HFF-Myc (cell line): Measurements from ENCODE around the gene YPEL3.

ENCODE experiments used
- DNase-seq: peaks from one replicate; pipeline ENCODE4 v3.0.0-alpha.2; 2011; ENCODE audit warnings: low read depth; ENCODE audit errors: extremely low read depth
- H3K4me3 ChIP-seq: replicated peaks from 2 replicates; pipeline ENCODE4 v1.5.1; 2011; ENCODE audit warnings: low read depth, mild to moderate bottlenecking, control low read depth, low read length
- CTCF ChIP-seq: IDR thresholded peaks from 2 replicates; pipeline ENCODE4 v1.5.1; 2012; ENCODE audit warnings: mild to moderate bottlenecking, low read depth, low read length, control low read depth; ENCODE audit errors: missing control alignments

YPEL3 gene

GRCh38 chr16:30141750-30142149 lies 45.7 kb upstream of the YPEL3 start:
- no peak overlapping the region for H3K4me3 ChIP-seq
- no peak for DNase-seq
- no peak for TF ChIP-seq CTCF

DNA sequence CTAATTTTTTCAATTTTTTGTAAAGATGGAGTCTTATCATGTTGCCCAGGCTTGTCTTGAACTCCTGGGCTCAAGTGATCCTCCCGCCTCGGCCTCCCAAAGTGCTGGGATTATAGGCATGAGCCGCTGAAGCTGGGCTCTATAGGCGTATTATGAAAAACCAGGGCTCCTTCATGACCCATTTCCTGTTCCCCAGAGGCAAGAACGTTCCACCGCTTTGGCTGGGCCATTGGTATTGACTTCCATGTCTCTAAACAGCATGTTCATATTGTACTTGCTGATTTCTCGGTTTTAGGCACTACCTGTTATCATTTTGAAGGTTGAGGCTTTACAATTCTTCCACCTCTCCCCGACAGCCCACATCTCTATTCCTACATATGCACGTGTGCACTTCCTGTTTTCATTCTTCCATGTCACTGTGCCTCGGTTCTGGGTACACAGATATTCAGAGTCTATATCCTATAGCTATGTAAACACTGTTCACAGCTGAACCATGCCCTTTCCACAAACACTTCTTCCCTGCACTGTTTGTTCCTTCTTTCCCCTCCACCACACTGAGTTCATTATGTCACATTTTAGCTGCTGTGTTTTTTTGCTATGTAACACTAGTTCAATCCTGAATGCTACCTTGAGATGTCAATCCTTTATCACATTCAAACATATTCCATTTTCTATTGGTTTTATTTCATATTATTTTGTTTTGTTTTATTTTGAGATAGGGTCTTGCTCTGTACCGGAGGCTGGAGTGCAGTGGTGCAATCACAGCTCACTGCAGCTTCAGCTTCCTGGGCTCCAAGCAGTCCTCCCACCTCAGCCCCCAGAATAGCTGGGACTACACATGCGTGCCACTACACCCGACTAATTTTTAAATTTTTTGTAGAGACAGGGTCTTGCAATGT lies 43.8 kb upstream of the YPEL3 start:
- H3K4me3 ChIP-seq, result no peak overlapping the region
- DNase-seq, result no peak
- TF ChIP-seq CTCF, result no peak

GRCh38 chr16:30137897-30138296 lies 41.9 kb upstream of the YPEL3 start:
- no peak overlapping the region for H3K4me3 ChIP-seq
- DNase-seq, result no peak
- TF ChIP-seq CTCF, result no peak

GRCh38 chr16:30136971-30137605 lies 41.1 kb upstream of the YPEL3 start:
- TF ChIP-seq CTCF, result no peak
- no peak overlapping the region for H3K4me3 ChIP-seq
- DNase-seq, result no peak

DNA sequence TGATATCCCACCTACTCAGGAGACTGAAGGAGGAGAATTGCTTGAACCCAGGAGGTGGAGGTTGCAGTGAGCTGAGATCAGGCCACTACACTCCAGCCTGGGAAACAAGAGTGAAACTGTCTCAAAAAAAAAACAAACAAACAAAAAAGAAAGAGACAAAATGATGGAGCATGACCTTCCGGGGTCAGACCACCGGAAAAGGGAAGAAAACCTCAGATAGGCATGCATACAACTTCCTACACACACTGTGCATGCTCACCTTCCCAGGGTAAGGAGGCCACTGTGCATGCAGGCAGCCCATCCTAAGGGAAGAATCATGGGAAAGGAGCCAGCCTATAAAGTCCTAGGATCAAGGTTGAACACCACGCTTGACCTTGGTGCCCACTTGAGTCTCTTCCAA lies 36.6 kb upstream of the YPEL3 start:
- DNase-seq, result no peak
- H3K4me3 ChIP-seq, result no peak overlapping the region
- no peak for TF ChIP-seq CTCF

- H3K4me3 ChIP-seq, result no peak overlapping the region
- no peak for DNase-seq
- no peak for TF ChIP-seq CTCF
These were observed 36.0 kb upstream of the YPEL3 start for GRCh38 chr16:30131869-30132475.
